Non-pigmented ciliary epithelial cell (primary cell): ENCODE results near the gene KCND3.
"Not testable (repeated sequence)": the region's sequence is repeated elsewhere in the genome, so short reads cannot be mapped to it uniquely, and the experiment has no call there.

Experiments used
- DNase-seq: peaks from one replicate; pipeline ENCODE4 v3.0.0-alpha.2; 2010; ENCODE audit warnings: low read depth

The KCND3 gene

DNA sequence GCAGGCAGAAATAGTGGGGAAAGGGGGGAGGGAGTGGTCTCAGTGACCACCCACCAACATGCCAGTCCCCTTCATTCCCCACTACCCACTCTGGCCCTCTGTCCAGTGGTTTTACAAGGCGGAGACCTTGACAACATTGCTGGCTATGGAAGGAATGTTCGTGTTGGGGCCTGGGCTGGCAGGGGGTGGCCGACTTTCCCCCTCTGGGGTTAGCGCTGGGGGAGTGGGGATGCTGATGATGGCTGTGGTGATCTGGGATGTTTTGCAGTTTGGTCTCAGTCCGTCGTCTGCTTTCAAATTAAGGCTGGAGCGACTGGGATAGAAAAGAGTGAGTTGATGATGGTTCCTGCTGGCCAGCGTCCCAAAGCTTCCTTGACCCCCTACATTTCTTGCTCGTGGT lies 213.5 kb downstream of the KCND3 start:
- no peak for DNase-seq

DNA sequence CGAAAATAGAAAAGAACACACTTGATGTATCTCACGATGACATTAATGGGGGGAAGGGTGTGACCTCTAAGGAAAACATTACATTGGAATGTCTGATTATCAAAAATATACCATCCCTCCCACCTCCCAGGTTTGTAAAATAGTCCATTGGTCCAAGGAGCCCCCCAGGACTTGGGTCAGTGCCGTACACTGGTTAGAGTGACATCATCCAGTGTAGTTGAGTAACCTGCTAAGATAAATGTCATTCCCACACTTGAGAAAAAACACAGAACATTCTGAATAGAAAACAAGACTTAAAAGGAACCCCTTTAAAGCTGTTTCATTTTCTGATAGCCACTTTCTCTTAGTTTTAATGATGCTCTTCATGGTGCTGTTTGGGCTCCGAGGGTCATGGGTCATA lies 218.6 kb downstream of the KCND3 start:
- DNase-seq, result no peak

DNA sequence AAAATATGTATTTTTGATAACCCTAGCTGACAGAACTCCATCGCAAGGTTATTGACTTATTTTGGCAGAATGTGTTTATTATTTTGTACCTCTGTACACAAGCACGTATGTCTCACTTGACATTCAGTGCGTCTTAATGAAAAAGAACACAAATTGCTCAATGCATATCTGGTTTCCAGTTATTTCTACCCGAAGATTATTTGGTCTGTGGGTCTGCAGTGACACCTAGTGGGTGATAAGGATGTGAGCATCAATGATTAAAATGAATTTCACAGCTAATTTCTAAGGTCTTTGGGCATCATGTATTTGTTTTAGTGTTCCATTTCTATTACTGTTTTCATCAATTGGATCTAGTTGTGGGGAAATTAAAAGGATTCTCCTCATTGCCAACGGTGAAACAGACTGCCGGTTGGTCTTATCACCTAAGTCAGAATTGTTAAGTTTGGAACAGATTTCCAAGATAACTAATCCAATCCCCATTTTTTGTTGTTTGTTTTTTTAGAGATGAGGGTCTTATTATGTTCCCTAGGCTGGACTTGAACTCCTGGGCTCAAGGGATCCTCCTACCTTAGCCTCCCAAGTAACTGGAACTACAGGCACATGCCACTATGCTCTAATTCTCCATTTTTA lies 219.8 kb downstream of the KCND3 start:
- DNase-seq, result peak; percentile 34

DNA sequence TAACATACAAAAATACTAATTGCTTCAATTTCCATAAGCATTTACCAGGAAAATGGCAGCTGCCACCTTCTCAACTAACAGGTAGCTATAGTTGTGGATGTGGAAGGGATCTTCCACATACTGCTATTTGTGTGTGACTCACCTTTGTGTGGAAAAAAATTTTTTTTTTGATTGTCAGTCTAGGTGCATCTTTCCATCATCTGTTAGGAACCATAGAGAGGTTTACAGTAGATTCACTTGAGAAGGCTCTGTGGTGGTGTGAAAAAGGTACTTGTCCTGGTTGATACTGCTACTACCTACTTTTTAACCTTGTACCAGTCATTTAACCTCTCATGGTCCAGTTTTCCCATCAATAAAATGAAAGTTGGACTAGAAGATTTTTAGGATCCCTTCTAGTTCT lies 220.8 kb downstream of the KCND3 start:
- DNase-seq, result no peak

DNA sequence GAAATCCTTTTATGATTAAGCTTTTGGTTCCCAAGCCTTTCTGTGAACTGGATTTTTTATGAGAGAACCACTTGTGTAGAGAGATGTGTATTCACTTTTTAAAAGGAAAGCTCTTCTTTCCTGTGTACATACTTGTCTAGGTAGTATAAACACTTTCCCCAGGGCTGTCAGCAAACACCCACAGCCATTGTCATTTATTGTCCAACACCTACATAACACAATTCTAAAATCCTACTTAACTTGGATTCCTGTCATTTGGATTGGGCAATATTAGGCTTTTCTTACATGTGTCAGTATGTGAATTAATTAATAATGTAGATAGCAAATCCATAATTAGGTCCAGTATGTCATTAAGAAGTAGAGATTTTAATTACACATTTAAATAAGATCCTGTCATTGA lies 221.4 kb downstream of the KCND3 start:
- DNase-seq, result no peak

DNA sequence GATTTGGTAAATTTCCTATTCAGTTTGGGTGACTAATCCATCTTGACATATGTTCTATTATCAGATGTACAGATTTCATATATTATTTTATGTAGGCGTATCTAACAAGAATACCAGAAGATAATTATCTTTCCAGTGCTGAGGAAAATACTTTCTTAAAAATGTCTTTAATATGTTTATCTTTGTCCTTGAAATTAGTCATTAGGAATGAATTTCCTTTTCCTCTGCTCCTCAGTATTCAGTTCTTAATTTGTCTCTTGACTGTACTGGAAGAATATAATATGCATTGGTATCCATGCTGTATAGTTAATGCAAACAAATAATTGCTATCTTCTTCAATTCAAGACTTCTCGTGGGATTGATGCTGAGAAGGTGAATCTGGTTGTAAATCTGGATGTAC lies 227.1 kb downstream of the KCND3 start:
- DNase-seq, result no peak

DNA sequence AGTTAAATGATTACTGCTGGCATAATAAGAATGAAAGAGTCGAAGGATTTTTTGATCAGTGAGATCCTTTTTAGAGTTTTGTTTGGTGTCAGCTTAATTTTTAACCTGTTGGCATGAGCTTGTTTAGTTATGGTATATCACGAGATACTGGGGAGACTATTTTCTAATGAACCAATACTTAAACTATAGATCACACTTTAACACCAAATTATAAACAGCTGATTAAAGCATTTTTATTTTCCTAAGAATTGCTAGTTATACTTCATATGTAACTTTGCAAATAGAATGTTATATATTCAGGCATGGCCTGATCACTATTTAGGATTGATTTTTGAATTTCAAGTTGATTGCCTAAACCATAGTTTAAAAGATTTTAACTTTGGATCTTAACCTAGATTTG lies 227.8 kb downstream of the KCND3 start:
- DNase-seq, result no peak

DNA sequence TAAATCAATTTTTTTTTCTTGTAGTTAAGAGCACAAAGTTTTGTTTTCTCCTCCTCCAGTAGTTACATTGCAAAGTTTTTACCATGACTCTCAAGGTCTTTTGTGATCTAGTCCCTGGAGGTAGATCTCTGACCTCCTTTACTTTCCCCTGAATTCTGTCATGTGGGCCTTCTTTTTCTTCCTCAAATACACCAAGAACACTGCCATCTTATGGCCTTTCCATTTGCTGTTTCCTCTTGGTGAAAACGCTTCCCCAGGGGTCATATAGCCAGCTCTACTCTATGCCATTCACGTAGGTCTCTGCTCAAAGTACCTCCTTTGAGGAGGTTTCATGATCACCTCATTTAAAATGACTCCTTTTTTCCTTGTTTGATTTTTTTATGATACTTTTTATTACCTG lies 231.1 kb downstream of the KCND3 start:
- no peak for DNase-seq

DNA sequence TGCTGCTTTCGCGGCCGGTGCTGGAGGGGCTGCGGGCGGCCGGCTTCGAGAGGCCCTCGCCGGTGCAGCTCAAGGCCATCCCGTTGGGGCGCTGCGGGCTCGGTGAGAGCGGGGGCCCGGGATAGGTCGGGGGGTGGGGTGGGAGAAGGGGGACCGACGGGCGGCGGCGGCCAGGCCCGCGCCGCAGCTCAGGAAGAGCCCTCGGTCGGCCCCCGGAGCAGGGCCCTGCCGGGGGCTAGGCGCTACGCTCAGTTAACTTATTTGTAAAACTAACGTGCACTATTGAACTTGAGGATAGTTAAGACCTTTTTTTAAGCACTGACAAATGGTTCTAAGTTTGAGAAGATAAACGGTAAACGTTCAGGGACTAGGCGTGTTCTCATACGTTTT lies 233.3 kb downstream of the KCND3 start:
- no peak for DNase-seq

DNA sequence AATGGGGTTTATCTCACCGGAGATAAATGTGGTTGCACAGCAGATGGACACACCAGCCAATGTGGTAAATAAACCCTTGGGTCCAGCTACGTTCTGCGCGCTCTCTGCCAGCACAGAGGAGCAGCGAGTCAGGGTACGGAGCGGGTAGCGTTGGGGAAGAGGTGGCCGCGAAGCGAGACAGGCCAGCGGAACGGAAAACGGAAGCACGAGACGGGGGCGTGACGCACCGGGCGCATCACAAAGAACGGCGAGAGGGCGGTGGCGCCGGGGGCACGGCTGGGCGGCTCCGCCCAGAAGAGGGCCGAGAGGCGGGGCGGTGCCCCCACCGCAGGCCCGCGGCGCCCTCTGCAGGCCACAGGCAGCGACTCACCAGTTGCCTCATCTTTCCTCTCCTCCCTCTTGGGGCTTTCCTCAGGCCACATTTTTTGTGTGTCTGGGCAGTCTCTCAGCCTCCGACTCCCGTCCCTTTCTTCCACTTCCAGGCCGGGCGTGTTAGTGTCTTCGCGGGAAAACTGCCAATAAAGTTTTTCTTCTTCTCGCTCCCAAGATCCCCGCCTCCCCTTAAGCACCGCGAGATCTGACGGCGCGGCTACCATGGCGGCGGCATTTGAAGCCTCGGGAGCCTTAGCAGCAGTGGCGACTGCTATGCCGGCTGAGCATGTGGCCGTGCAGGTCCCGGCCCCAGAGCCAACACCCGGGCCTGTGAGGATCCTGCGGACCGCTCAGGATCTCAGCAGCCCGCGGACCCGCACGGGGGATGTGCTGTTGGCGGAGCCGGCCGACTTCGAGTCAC lies 233.9 kb downstream of the KCND3 start, which contains the start of gene DDX20:
TSS of gene DDX20 (plus strand) at position 571 of the 793 bp plus-strand sequence. CDS start at position 595, 24 bp downstream.
- DNase-seq, result peak; percentile 92

DNA sequence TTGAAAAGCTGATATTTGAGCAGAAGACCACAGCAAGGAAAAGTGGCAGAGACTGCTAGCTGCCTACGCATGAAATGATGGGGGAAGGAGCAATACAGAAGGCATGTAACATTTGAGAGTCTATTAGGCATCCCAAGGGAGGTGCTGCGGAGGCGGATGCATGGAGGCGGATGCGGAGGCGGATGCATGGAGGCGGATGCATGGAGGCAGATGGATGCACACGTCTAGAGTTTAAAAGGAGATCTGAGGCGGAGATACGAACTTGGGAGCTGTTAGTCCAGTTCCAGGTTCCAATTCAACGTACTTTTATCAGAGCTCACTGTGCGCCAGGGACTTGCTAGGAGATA lies 234.5 kb downstream of the KCND3 start:
- no peak for DNase-seq

DNA sequence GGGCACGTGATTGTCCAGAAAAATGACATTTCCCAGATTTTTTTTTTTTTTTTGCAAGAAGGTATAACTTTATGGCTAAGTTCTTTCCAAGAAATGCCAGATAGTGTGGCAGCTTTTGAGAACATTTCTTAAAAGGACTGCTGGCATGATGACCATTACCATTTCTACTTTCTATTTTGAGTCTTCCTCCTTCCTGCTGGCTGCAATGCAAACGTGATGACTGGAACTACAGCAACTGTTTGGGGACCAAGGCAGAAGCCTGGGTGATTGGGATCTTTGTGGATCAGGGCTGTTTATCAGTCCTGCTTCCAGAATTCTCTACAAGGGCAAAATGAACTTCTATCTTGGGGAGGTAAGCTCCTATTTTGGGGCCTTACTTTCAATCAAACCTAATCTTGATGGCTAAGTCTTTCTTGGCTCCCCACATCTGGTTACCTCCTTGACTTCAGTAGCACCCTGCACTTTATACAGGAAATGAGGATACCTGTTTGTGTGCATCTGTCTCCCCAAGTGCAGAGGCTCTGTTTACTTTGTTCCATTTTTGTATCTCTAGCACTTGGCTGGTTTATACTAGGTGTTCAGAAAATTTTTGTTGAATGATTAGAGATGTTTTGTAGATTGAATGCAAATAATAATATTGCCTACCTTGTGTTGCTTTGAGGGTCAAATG lies 237.4 kb downstream of the KCND3 start:
- DNase-seq, result no peak

DNA sequence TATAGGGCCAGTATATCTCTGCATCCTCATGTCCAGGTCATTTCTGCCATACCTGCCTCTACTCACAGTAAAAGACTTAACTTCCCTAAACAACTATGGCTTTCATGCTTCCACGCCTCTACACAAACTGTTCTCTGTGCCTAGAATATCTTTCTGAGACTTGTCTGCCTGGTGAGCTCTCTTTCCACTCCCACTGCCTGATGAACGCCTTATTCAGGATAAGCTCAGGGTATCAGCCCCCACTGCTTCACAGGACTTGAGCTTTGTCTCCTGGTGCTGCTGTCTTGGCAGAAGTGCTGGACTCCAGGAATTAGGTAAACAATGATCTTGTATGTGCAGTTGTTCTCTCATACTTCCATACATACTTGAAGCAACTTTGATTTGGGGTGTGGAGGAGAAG lies 238.6 kb downstream of the KCND3 start:
- DNase-seq, result no peak

DNA sequence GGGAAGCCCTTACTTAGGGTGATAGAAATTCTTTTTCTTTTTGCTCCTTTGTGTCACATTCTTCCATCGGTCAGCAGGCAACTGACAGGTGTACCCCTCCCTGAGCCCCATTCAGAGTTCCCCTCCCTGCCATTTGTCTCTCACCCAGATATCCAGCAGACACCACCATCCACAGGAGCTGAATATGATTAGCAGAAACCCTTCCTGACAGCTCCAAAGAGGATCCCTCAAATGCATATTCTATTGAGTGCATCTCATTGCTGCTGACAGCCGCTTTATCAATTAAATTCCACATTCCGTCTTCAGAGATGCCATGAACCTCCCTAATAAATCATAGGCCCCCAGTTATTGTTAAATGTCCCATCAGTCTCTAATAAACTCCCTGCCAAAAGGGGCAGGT lies 239.8 kb downstream of the KCND3 start:
- no peak for DNase-seq

DNA sequence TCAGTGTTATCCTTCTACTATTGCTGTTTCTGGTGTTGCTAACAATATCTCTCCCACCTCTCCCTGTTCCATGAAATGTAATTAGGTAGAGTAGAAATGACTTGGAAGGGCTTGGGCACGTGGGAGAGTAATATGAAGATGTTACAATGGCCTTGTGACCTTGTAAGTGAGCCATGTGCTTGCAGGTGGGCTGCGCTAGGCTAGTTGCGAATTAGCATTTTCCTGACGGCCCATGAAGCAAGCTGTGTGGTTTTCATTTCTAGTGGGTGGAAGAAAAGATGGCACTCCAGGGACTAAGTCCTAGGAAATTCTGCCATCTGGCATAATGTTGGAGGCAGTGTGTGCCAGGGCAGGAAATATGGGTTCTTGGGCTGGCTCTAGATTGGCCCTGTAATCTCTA lies 241.5 kb downstream of the KCND3 start:
- DNase-seq, result no peak

DNA sequence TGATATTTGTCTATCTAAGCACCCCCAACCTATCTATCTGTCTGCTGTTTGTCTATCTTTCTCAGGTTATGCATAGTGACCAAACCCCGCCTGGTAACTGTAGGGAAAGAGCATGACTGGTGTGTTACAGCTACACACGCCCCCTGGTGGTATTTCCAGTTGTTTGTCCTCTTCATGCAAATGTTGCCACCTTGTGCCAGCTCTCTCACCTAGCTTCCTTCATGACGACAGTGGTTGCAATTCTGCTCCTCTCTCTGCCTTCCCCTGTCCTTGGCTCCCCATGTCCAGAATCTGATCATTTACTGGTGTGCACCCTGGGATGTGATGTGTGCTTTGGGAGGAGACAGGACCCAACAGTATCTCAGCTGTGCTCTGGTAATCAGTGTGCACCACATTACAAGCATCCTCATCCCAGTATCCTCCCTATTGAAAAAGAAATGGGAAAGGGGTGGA lies 242.2 kb downstream of the KCND3 start:
- no peak for DNase-seq

DNA sequence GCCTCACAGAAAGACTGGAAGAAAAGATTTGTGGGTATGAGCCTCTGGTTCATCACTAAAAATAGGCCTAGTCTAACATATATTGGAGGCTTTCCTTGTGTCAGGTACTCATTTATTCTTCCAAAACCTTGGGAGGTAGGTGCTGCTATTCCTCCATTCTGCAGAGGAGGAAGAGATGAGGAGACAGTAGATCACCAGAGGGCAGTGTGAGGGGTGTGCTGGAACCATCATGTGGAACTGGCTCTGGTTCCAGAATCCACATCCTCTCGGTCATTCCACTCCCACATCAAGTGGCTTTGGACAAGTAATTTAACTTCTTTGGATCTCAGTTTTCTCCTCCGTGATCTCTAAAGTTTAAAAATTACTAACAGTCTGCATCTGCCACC lies 242.9 kb downstream of the KCND3 start:
- DNase-seq, result no peak

DNA sequence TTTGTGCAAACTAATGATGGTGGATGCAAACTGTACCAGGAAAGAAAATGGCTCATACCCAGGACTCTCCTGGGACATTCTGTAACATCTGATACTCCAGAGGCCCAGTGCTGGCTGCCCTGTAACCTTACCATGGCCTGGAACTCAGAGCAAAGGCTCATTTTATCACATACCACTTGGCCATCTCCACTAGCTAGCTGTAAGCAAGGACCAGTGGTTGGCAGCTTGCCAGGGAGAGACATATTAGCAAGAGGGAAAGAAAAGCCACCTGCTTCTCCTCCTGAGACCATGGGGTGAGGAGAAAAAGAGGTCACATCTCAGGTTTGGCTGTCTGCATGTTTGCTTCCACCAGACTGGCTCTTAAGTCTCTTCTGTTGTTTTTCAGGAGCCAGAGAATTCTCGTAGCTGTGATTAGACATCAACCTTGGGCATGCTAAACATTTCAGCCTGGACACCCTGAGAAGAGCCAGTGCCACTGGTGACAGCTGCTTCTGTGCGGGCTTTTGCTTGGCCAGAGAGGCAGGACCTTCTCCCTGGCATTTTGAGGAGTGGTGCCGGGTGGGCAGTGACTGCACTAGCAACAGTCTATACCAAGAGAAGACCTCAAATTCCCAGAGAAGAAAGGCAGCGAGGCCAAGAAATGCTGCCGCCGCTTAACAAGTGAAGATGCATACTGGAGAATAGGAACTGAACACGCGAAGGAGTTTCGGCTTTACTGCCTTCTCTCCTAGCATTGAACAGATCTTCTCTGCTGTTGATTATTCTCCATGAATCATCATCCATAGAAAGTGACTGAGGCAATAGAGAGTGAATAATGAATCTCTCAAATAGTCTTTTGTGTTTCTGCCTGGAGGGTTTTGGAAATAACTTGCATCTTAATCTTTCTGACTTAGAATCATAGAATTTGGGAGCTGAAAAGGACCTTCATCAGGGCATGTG lies 243.5 kb downstream of the KCND3 start:
- DNase-seq, result no peak

DNA sequence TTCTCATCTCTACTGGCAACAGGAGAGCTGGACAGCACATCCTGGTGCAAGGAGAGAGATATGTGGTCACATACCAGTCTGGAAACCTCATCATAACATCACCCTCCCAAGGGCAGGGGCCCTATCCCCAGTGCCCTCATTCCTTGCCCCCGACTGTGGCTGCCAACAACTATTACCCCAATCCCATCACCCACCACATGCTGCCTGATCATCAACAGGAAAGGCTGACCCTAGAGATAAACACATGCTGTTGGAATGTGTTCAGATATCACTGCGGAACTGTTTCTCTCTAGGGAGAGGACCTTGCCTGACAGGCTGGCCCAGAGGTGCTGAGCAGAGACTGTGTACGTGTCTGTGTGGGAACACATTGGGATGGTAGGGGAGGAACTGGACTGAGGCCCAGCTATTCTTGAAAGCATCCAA lies 245.8 kb downstream of the KCND3 start:
- DNase-seq, result no peak

DNA sequence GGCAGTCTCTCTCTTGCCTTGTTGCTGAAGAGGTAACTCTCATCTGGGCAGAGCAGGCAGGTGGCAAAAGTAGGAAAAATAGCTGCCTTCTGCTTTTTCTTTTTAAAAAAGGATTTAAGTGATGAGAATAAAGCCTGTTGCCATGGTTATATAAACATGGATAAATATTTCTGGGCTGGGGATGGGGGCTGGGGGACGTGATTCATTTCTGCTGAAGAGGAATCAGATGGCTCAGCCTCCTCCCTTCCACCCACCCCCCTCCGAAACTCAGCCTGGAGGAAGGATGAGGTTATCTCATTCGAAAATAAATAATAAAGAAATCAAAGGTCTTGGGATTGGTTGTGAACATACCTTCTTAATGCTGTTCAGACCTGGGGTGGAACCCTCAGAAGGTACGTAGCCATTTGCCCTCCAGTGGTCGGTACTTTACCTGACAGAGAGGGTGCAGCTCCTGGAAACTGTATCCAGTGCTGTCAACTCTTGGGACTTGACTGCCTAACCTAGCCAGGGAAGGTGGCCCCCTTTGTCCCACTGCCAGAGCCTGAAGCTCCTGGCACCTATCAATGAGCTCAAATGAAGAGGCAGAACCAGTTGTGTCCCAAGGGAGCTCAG lies 246.4 kb downstream of the KCND3 start:
- no peak for DNase-seq

DNA sequence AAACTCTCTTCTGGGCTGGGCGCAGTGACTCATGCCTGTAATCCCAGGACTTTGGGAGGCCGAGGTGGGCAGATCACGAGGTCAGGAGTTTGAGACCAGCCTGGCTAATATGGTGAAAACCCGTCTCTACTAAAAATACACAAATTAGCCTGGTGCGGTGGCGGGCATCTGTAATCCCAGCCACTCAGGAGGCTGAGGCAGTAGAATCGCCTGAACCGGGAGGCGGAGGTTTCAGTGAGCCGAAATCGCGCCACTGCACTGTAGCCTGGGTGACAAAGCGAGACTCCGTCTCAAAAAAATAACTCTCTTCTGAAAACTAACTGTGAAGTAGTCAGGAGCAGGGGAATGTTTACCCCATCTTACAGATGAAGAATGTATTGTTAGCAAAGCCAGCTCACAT lies 247.2 kb downstream of the KCND3 start:
- DNase-seq, result not testable (repeated sequence)
